Body of pancreas (tissue), 4 donors: ENCODE results near the gene MYOZ3.

Source experiments
- CTCF ChIP-seq, 7 experiments: fragments of 450-650 bp in 4 of 7; fragments of 200-600 bp in 3 of 7; sonication (generic) in 3 of 7; IDR thresholded peaks; one replicate each; pipeline ENCODE4 v1.5.1; 2016 to 2019; ENCODE audit warnings: antibody characterized with exemption in 7 of 7
- POLR2A ChIP-seq, 3 donors: fragments of 450-650 bp; IDR thresholded peaks; one replicate each; pipeline ENCODE4 v1.6.1; 2016; ENCODE audit warnings: antibody characterized with exemption in 3 of 3, mild to moderate bottlenecking in 2 of 3

GRCh38 chr5:150671509-150672236 lies 10.6 kb downstream of the MYOZ3 start:
- TF ChIP-seq CTCF (IDR thresholded peaks at IDR 0.05) (no peak), POLR2A (IDR thresholded peaks at IDR 0.05) (no peak)
